ENCODE data around the gene MICAL2.

Gene MICAL2

GRCh38 chr11:12073436-12073835, 37.0 kb upstream of the MICAL2 start:
- in situ Hi-C loops (cut with HindIII; ENCODE audit: low pct_unique_long_range_greater_than_20kb, low sequenced_read_pairs), result no loop called here
- no peak for TF ChIP-seq JUND (IDR thresholded peaks at IDR 0.05; ENCODE audit: low read depth)
- DNase-seq (ENCODE audit: low read depth in 1 of 2, low spot score in 1 of 2), result no peak

GRCh38 chr11:12073886-12074285, 36.5 kb upstream of the MICAL2 start:
- TF ChIP-seq JUND (IDR thresholded peaks at IDR 0.05; ENCODE audit: low read depth), result no peak
- no peak for DNase-seq (ENCODE audit: low read depth in 1 of 2, low spot score in 1 of 2)
- in situ Hi-C loops (cut with HindIII; ENCODE audit: low pct_unique_long_range_greater_than_20kb, low sequenced_read_pairs), result no loop called here

GRCh38 chr11:12074529-12075195, 35.7 kb upstream of the MICAL2 start:
- no peak for DNase-seq (ENCODE audit: low read depth in 1 of 2, low spot score in 1 of 2)
- no peak for TF ChIP-seq JUND (IDR thresholded peaks at IDR 0.05; ENCODE audit: low read depth)
- in situ Hi-C loops (cut with HindIII; ENCODE audit: low pct_unique_long_range_greater_than_20kb, low sequenced_read_pairs), result no loop called here

- TF ChIP-seq JUND (IDR thresholded peaks at IDR 0.05; ENCODE audit: low read depth), result no peak
- no peak for DNase-seq (ENCODE audit: low read depth in 1 of 2, low spot score in 1 of 2)
- in situ Hi-C loops (cut with HindIII; ENCODE audit: low pct_unique_long_range_greater_than_20kb, low sequenced_read_pairs), result no loop called here
These were observed 35.1 kb upstream of the MICAL2 start for GRCh38 chr11:12075291-12075690.

DNA sequence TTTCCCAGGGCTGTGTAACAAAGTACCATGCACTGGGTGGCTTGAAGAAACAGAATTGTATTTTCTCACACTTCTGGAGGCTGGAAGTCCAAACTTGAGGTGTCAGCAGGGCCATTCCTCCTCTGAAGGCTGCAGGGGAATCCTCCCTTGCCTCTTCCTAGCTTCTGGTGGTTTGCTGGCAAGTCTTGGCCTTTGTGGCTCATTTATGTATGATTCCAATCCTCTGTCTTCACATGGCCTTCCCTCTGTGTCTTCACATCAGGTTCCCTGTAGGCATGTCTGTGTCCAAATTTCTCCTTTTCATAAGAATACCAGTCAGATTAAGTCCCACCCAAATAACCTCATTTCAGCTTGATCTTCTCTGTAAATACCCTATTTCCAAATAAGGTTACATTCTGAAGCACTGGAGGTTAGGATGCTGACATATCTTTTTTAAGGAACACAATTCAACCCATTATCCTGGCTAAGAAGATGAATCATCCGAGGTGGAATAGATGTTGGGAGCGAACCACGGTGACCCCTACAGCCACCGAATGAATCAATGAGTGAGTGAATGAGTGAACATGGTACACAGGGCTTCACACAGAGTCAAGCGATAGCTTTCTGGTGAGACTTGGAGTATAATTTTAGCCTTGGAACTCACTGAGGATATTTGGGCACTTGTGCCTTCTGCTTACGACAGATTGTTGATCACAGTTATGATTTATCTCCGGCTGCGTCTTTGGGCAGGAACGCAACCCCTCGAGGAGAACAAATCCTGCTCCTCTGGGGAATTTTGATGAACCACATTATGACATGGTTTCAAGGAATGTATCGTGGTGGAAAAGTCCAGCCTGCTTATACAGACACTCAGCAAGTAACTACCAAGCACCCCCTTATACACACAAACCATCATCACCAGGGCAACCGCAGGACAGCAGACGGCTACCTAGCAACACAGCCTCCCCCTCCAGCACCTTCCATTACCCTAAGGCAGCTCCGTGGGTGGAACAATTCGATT, 34.3 kb upstream of the MICAL2 start:
- no peak for DNase-seq (ENCODE audit: low read depth in 1 of 2, low spot score in 1 of 2)
- in situ Hi-C loops (cut with HindIII; ENCODE audit: low pct_unique_long_range_greater_than_20kb, low sequenced_read_pairs), result no loop called here
- TF ChIP-seq JUND (IDR thresholded peaks at IDR 0.05; ENCODE audit: low read depth), result no peak

- in situ Hi-C loops (cut with HindIII; ENCODE audit: low pct_unique_long_range_greater_than_20kb, low sequenced_read_pairs), result no loop called here
- DNase-seq (ENCODE audit: low read depth in 1 of 2, low spot score in 1 of 2), result no peak
- TF ChIP-seq JUND (IDR thresholded peaks at IDR 0.05; ENCODE audit: low read depth), result no peak
These were observed 33.4 kb upstream of the MICAL2 start for GRCh38 chr11:12076840-12077534.

DNA sequence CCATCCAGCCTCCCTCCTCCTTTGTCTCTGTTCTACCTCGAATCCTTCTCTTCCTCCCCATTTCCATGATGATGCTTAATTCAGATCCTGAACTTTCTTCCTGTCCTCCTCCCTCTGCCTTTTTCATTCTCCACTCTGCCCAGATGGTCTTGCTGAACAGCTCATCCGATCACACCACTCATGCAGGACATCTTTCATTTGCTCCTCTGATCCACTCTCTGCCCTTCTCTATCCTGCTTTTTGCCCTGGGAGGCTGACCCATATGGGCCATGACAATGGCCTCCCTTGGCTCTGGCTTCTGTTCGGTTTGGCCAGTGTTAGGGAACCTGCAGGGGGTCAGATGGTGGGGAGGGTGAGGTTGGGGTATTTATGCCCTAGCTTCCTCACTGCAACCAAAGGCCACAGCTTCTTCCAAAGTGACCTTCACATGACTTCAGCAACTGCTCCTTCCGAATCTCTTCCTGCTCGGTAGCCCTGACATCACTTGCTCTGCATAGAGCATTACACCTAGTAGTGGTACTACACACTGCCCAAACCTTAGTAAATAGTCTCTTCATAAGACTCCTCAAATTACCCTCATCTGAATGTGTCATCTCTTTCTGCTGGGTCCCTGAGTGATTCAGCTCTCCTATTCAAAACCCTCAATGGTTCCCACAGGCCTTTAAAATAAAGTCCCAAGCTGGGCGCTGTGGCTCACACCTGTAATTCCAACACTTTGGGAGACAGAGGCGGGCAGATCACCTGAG, 32.7 kb upstream of the MICAL2 start:
- in situ Hi-C loops (cut with HindIII; ENCODE audit: low pct_unique_long_range_greater_than_20kb, low sequenced_read_pairs), result no loop called here
- TF ChIP-seq JUND (IDR thresholded peaks at IDR 0.05; ENCODE audit: low read depth), result no peak
- no peak for DNase-seq (ENCODE audit: low read depth in 1 of 2, low spot score in 1 of 2)

GRCh38 chr11:12079726-12080556, 30.4 kb upstream of the MICAL2 start:
- no peak for DNase-seq (ENCODE audit: low read depth in 1 of 2, low spot score in 1 of 2)
- in situ Hi-C loops (cut with HindIII; ENCODE audit: low pct_unique_long_range_greater_than_20kb, low sequenced_read_pairs), result no loop called here
- no peak for TF ChIP-seq JUND (IDR thresholded peaks at IDR 0.05; ENCODE audit: low read depth)

- no peak for TF ChIP-seq JUND (IDR thresholded peaks at IDR 0.05; ENCODE audit: low read depth)
- no peak for DNase-seq (ENCODE audit: low read depth in 1 of 2, low spot score in 1 of 2)
- in situ Hi-C loops (cut with HindIII; ENCODE audit: low pct_unique_long_range_greater_than_20kb, low sequenced_read_pairs), result no loop called here
These were observed 27.0 kb upstream of the MICAL2 start for GRCh38 chr11:12083380-12083779.

DNA sequence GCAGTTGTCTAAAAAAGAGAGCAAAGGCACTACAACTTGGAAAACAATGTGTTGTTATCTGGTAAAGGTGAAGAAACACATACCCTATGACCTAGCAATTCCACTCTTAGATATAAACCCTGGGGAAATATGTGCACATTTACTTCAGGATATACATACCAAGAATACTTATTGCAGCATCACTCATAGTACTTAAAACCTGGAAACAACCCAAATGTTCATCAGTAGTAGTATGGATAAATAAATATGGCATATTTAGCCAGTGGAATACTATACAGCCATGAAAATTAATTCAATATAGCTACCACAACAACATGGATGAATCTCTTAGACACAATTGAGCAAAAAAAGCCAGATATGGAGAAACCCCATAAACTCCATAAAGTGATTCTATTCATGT, 26.1 kb upstream of the MICAL2 start:
- no peak for TF ChIP-seq JUND (IDR thresholded peaks at IDR 0.05; ENCODE audit: low read depth)
- in situ Hi-C loops (cut with HindIII; ENCODE audit: low pct_unique_long_range_greater_than_20kb, low sequenced_read_pairs), result no loop called here
- DNase-seq (ENCODE audit: low read depth in 1 of 2, low spot score in 1 of 2), result no peak

Measured in T47D (cell line).